Measurements from ENCODE around the gene LIG1. TPM values are rescaled to one million over a fixed set of nuclear protein-coding genes. Genes with fewer than 3 reads are reported as not detected.

LIG1 gene
- total and polyA plus RNA-seq, 2 donors from 2014 or later = 14.0 to 25.9 TPM

DNA sequence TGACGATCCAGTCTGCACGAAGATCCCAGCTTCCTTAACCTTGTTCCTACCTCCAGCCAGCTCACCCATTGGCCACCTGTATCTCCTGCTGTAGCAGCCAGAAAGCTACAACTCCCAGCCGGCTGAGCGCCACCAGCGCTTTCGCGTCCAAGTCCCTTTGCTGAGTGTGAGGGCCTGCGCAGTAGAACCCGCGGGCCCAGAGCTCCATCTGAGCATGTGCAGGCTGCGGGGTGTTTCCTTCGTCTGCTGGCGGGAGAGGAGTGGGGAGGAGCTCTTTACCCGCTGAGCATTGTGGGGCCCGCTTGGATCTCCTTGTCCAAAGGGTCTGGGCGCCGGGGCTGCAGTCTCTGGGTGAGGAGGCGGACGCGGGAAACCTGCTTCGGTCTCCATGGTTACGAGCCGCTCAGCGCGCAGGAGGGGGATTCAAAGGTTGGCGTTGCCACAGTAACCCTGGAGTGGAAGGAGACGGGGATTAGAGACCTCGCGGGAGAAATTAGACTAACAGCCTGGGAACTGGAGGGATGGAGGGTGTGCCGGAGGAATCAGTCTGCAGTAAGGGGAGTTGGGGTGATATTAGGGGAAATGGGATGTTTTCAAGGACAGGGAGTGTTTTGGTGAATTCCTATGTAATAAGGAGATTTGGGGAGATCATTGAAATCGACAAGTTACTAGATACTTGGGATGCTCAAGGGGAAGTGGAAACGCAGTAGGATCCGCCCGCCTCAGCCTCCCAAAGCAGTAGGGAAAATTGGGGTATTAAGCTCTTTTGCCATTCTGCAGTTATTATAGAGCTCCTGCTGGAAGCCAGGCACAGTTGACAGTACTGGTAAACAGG, 33.9 kb upstream of the LIG1 start:
- Histone ChIP-seq H3K36me3 (ENCODE audit: control insufficient read depth in 2 of 3, insufficient read depth in 3 of 3, low read length in 3 of 3) (no peaks in the 10 kb centered on the region), H3K27ac (ENCODE audit: low read depth in 2 of 2, low read length in 2 of 2) (peak overlapping the region; percentile 26 to 57), H3K9me3 (ENCODE audit: control insufficient read depth in 2 of 3, insufficient read depth in 1 of 3, low read length in 3 of 3) (no peaks in the 10 kb centered on the region), H3K27me3 (ENCODE audit: control insufficient read depth, insufficient read depth, low read length) (no peaks in the 10 kb centered on the region), H3K9ac (ENCODE audit: low read length in 3 of 3) (peak overlapping the region; percentile 58 to 93 (median 75)), H3K4me1 (ENCODE audit: control insufficient read depth in 2 of 3, insufficient read depth in 2 of 3, low read depth in 1 of 3, low read length in 3 of 3) (peaks cover 0 to 7% (median 7%) of the 10 kb centered on the region in 3 donors), H3K4me3 (ENCODE audit: low read length in 3 of 3) (peak overlapping the region; percentile 64 to 90 (median 82))
- TF ChIP-seq, protein P1, sequence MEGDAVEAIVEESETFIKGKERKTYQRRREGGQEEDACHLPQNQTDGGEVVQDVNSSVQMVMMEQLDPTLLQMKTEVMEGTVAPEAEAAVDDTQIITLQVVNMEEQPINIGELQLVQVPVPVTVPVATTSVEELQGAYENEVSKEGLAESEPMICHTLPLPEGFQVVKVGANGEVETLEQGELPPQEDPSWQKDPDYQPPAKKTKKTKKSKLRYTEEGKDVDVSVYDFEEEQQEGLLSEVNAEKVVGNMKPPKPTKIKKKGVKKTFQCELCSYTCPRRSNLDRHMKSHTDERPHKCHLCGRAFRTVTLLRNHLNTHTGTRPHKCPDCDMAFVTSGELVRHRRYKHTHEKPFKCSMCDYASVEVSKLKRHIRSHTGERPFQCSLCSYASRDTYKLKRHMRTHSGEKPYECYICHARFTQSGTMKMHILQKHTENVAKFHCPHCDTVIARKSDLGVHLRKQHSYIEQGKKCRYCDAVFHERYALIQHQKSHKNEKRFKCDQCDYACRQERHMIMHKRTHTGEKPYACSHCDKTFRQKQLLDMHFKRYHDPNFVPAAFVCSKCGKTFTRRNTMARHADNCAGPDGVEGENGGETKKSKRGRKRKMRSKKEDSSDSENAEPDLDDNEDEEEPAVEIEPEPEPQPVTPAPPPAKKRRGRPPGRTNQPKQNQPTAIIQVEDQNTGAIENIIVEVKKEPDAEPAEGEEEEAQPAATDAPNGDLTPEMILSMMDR (IDR thresholded peaks at IDR 0.05; ENCODE audit: borderline replicate concordance, extremely low read depth, insufficient read depth) = no peak
- FAIRE-seq (peak; percentile 52), DNase-seq (peak; percentile 97 to 99 (median 99))
- intact Hi-C loops (cut with DNase I) = no loop called here

DNA sequence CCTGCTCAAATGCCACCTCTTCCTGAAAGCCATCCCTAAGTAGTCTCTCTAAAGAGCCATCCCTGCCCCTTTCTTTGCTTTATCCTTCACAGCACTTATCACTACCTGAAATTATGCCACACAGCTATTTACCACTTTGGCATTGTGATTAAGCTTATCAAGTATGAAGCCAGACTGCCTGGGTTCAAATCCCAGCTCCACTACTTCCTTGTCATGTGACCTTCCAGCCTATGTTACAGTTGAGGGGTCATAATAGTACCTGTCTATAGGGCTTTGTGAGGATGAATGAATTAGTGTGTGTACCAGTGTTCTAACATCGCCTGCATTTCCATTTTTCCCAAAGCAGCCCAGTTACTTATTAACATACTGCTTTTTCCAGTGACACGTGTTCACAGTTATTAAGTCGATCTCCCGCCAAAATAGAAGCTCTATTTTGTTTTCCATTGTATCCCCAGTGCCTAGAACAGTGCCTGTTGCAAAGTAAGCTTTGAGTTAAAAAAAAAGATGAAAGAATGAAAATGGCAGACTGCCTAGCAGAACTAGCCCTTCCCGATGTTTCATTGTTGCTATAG, 33.2 kb upstream of the LIG1 start:
- no peak for DNase-seq
- H3K9ac ChIP-seq (ENCODE audit: low read length in 3 of 3) = peak overlapping the region; percentile 20 to 75 (median 43)
- no peaks in the 10 kb centered on the region for H3K27me3 ChIP-seq (ENCODE audit: control insufficient read depth, insufficient read depth, low read length)
- peaks cover 0 to 7% (median 7%) of the 10 kb centered on the region in 3 donors for H3K4me1 ChIP-seq (ENCODE audit: control insufficient read depth in 2 of 3, insufficient read depth in 2 of 3, low read depth in 1 of 3, low read length in 3 of 3)
- peak overlapping the region; percentile 26 to 57 for H3K27ac ChIP-seq (ENCODE audit: low read depth in 2 of 2, low read length in 2 of 2)
- no peaks in the 10 kb centered on the region for H3K9me3 ChIP-seq (ENCODE audit: control insufficient read depth in 2 of 3, insufficient read depth in 1 of 3, low read length in 3 of 3)
- H3K36me3 ChIP-seq (ENCODE audit: control insufficient read depth in 2 of 3, insufficient read depth in 3 of 3, low read length in 3 of 3) = no peaks in the 10 kb centered on the region
- peak overlapping the region; percentile 64 to 90 (median 82) for H3K4me3 ChIP-seq (ENCODE audit: low read length in 3 of 3)
- TF ChIP-seq, protein P1 (IDR thresholded peaks at IDR 0.05; ENCODE audit: borderline replicate concordance, extremely low read depth, insufficient read depth) = no peak
- intact Hi-C loops (cut with DNase I) = no loop called here
- no peak for FAIRE-seq

DNA sequence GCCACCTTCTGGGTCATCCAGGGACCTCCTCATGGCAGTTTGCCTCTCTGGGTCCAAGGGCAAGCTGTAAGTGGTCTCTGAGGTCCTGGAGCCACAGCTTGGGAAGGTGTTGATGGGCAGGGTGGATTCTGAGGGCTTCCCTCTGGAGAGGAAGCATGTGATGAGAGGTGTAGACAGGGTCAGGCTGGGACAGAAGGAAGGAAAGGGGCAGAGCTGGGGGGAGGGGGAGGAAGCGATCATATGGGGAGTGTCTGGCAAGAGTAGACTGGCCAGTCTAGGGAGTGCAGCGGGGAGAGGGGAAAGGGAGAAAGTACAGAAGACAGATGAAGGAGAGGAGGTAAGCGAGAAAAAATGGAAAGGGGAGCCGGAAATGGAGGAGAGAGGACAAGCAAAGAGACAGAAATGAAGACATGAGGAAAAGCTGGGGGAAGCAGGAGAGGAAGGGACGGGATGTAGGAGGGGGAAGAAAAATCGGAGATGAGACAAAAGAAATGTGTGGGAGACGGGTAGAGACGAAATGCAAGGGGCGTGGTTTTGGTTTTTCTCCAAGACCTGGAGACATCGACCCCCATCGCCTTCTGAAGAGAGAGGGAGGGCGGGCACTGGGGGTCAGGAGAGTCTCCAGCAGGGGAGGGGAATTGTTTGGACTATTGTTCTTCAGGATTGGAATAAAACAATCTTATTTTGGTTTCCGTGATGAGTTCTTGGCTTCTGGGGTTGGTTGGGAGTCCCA, 27.0 kb upstream of the LIG1 start:
- DNase-seq = peak in 1 of 5 donors; percentile 37
- Histone ChIP-seq H3K4me1 (ENCODE audit: control insufficient read depth in 2 of 3, insufficient read depth in 2 of 3, low read depth in 1 of 3, low read length in 3 of 3) (no peaks in the 10 kb centered on the region), H3K27me3 (ENCODE audit: control insufficient read depth, insufficient read depth, low read length) (no peaks in the 10 kb centered on the region), H3K9me3 (ENCODE audit: control insufficient read depth in 2 of 3, insufficient read depth in 1 of 3, low read length in 3 of 3) (no peaks in the 10 kb centered on the region), H3K27ac (ENCODE audit: low read depth in 2 of 2, low read length in 2 of 2) (no peak overlapping the region), H3K36me3 (ENCODE audit: control insufficient read depth in 2 of 3, insufficient read depth in 3 of 3, low read length in 3 of 3) (no peaks in the 10 kb centered on the region), H3K9ac (ENCODE audit: low read length in 3 of 3) (no peak overlapping the region), H3K4me3 (ENCODE audit: low read length in 3 of 3) (no peak overlapping the region)
- intact Hi-C loops (cut with DNase I) = no loop called here
- TF ChIP-seq, protein P1 (IDR thresholded peaks at IDR 0.05; ENCODE audit: borderline replicate concordance, extremely low read depth, insufficient read depth) = no peak
- FAIRE-seq = no peak

All from kidney (tissue), 14 donors.